ENCODE results near the gene EFCAB6. TPM values are rescaled to one million over a fixed set of nuclear protein-coding genes. Genes with fewer than 3 reads are reported as not detected.
A peak's percentile ranks its signal among the peaks of the same experiment; 100 is the strongest.

The EFCAB6 gene
- total RNA-seq, 4 donors from 2014 or later: 2.0 to 8.4 (median 5.7) TPM

GRCh38 chr22:43812890-43813289 lies 785 bp upstream of the EFCAB6 start:
- H3K4me1 ChIP-seq: peaks cover 0 to 4% of the 10 kb centered on the region in 2 donors
- no peak for TF ChIP-seq POLR2A (IDR thresholded peaks at IDR 0.05)
- TF ChIP-seq CTCF (IDR thresholded peaks at IDR 0.05): no peak
- peak overlapping the region; percentile 77 to 81 for H3K4me3 ChIP-seq
- intact Hi-C loops (cut with DNase I; ENCODE audit: low total_unique reads): no loop called here
- no peak for DNase-seq
- H3K36me3 ChIP-seq: no peaks in the 10 kb centered on the region
- no peaks in the 10 kb centered on the region for H3K27me3 ChIP-seq
- H3K9me3 ChIP-seq: no peaks in the 10 kb centered on the region
- H3K27ac ChIP-seq: peak overlapping the region; percentile 68 to 84

- peak overlapping the region; percentile 68 to 84 for H3K27ac ChIP-seq
- H3K4me3 ChIP-seq: peak overlapping the region; percentile 77 to 81
- H3K4me1 ChIP-seq: peaks cover 0 to 4% of the 10 kb centered on the region in 2 donors
- no peak for TF ChIP-seq POLR2A (IDR thresholded peaks at IDR 0.05)
- TF ChIP-seq CTCF (IDR thresholded peaks at IDR 0.05): no peak
- no peaks in the 10 kb centered on the region for H3K9me3 ChIP-seq
- H3K27me3 ChIP-seq: no peaks in the 10 kb centered on the region
- DNase-seq: no peak
- intact Hi-C loops (cut with DNase I; ENCODE audit: low total_unique reads): no loop called here
- no peaks in the 10 kb centered on the region for H3K36me3 ChIP-seq
These were observed 342 bp downstream of the EFCAB6 start for GRCh38 chr22:43811777-43812148.

GRCh38 chr22:43802897-43803495 lies 9.1 kb downstream of the EFCAB6 start:
- no peak for TF ChIP-seq POLR2A (IDR thresholded peaks at IDR 0.05)
- no peak for TF ChIP-seq CTCF (IDR thresholded peaks at IDR 0.05)
- H3K27ac ChIP-seq: no peak overlapping the region
- no peak for DNase-seq

GRCh38 chr22:43800970-43801369 lies 11.1 kb downstream of the EFCAB6 start:
- intact Hi-C loops (cut with DNase I; ENCODE audit: low total_unique reads): no loop called here
- DNase-seq: no peak
- no peaks in the 10 kb centered on the region for H3K36me3 ChIP-seq
- TF ChIP-seq CTCF (IDR thresholded peaks at IDR 0.05) (no peak), POLR2A (IDR thresholded peaks at IDR 0.05) (no peak)
- H3K9me3 ChIP-seq: peaks cover 0 to 10% of the 10 kb centered on the region in 2 donors
- H3K4me3 ChIP-seq: no peak overlapping the region
- H3K4me1 ChIP-seq: no peaks in the 10 kb centered on the region
- no peaks in the 10 kb centered on the region for H3K27me3 ChIP-seq
- H3K27ac ChIP-seq: no peak overlapping the region

More at GRCh38 chr22:43802897-43803495, 9.1 kb downstream of the EFCAB6 start:
- H3K27me3 ChIP-seq: no peaks in the 10 kb centered on the region
- no peak overlapping the region for H3K4me3 ChIP-seq
- no peaks in the 10 kb centered on the region for H3K36me3 ChIP-seq
- intact Hi-C loops (cut with DNase I; ENCODE audit: low total_unique reads): no loop called here
- H3K4me1 ChIP-seq: no peaks in the 10 kb centered on the region
- peaks cover 0 to 10% of the 10 kb centered on the region in 2 donors for H3K9me3 ChIP-seq

- no peak for TF ChIP-seq CTCF (IDR thresholded peaks at IDR 0.05)
- no peak for TF ChIP-seq POLR2A (IDR thresholded peaks at IDR 0.05)
- intact Hi-C loops (cut with DNase I; ENCODE audit: low total_unique reads): no loop called here
- Histone ChIP-seq H3K27ac (no peak overlapping the region), H3K9me3 (peaks cover 0 to 10% of the 10 kb centered on the region in 2 donors), H3K36me3 (no peaks in the 10 kb centered on the region), H3K27me3 (no peaks in the 10 kb centered on the region), H3K4me1 (no peaks in the 10 kb centered on the region), H3K4me3 (no peak overlapping the region)
- DNase-seq: no peak
These were observed 13.6 kb downstream of the EFCAB6 start for GRCh38 chr22:43798492-43798891.
